Occipital lobe (tissue), 2 donors: ENCODE measurements around the gene TRIM54. TPM values are rescaled to one million over a fixed set of nuclear protein-coding genes. Genes with fewer than 3 reads are reported as not detected.

Source experiments
- DNase-seq: peaks from one replicate; lab custom pipeline; 2025; lab: John Stamatoyannopoulos, UW
- total RNA-seq: library from RNA; depleted of rRNA; stranded (reverse); fragments of >200 nt; gene quantifications from one replicate; pipeline ENCODE4 v1.2.3, GENCODE V29; 2014

The TRIM54 gene, protein sequence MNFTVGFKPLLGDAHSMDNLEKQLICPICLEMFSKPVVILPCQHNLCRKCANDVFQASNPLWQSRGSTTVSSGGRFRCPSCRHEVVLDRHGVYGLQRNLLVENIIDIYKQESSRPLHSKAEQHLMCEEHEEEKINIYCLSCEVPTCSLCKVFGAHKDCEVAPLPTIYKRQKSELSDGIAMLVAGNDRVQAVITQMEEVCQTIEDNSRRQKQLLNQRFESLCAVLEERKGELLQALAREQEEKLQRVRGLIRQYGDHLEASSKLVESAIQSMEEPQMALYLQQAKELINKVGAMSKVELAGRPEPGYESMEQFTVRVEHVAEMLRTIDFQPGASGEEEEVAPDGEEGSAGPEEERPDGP
- total RNA-seq = not detected

GRCh38 chr2:27281855-27282559 lies at the start of gene TRIM54:
TRIM54 (plus strand) TSS chr2:27282429; CDS start chr2:27282732, 303 bp downstream.
- no peak for DNase-seq

- no peak for DNase-seq
Observed at GRCh38 chr2:27233341-27233740, 48.9 kb upstream of the TRIM54 start.

DNA sequence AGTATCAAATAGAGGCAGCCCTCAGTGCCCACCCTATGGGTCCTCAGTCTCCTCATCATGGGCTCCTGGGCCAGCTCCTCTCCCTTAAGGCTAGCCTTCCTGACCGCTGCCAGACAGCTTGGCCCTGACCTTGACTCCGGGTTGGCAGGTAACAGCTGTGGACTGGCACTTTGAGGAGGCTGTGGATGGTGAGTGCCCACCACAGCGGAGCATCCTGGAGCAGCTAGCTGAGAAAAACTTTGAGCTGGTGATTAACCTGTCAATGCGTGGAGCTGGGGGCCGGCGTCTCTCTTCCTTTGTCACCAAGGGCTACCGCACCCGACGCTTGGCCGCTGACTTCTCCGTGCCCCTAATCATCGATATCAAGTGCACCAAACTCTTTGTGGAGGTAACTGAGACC lies 46.1 kb upstream of the TRIM54 start:
- DNase-seq = no peak

- no peak for DNase-seq
Observed at GRCh38 chr2:27236626-27237025, 45.6 kb upstream of the TRIM54 start.

DNA sequence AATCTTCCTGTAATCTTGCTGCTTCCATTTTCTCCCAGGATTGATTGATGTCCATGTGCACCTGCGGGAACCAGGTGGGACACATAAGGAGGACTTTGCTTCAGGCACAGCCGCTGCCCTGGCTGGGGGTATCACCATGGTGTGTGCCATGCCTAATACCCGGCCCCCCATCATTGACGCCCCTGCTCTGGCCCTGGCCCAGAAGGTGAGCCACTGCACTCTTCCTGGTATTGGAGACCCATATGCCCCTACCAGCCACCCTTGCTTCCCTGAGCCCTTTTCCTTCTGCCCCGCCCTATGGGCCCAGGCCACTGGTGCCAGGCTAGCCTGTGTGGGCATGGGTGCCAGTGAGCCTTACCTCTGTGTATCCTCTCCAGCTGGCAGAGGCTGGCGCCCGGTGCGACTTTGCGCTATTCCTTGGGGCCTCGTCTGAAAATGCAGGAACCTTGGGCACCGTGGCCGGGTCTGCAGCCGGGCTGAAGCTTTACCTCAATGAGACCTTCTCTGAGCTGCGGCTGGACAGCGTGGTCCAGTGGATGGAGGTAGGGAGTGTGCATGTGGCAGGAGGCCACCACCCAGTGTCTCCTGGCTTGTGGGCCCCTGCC lies 44.8 kb upstream of the TRIM54 start:
- DNase-seq = no peak

- DNase-seq = no peak
Observed at GRCh38 chr2:27238976-27239375, 43.3 kb upstream of the TRIM54 start.

DNA sequence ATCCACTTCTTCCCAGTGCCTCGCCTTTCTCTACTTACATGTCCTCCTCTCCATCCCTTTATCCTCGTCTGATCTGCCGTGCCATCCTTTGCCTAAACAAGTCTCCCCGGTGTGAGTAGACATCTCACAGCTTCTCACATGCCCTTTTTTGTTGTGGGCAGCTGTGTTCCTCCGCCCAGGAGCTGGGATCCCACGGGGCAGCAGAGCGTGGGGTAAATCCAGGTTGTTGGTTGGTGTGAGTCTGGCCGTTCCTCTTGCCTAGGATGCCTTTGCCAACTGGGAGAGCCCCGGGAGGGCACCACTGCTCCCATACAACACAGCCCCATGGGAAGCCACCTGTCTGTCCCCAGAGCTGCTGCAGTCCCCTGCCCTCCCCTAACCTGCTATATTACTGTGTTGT lies 41.8 kb upstream of the TRIM54 start:
- no peak for DNase-seq

DNA sequence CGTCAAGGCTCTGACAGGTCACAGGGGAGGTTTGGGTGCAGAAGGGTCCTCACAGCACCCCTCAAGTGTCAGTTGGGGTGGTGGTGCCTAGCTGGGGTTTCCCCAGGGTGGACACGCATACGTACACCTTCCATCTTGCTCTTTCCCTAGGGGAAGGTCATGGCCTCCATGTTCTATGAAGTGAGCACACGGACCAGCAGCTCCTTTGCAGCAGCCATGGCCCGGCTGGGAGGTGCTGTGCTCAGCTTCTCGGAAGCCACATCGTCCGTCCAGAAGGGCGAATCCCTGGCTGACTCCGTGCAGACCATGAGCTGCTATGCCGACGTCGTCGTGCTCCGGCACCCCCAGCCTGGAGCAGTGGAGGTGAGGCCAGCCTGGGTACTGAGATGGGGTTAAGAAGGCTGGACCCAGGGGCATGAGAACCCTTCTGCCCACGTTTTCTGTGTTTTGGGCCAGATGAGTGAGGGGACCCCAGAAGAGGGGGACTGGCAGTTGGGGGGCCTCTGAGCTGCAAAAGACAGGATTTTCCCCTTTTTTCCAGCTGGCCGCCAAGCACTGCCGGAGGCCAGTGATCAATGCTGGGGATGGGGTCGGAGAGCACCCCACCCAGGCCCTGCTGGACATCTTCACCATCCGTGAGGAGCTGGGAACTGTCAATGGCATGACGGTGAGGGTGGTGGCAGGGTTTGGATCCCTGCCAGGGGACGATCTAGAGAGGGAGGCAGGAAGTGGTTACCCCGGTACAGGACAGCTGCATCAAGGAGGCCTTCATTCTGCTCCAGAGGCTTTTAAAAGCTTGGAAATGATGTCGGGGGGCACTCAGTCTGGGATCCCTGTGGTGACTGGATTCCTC lies 40.2 kb upstream of the TRIM54 start:
- no peak for DNase-seq

- no peak for DNase-seq
Observed at GRCh38 chr2:27242614-27242951, 39.6 kb upstream of the TRIM54 start.

- no peak for DNase-seq
Observed at GRCh38 chr2:27243391-27244130, 38.7 kb upstream of the TRIM54 start.

DNA sequence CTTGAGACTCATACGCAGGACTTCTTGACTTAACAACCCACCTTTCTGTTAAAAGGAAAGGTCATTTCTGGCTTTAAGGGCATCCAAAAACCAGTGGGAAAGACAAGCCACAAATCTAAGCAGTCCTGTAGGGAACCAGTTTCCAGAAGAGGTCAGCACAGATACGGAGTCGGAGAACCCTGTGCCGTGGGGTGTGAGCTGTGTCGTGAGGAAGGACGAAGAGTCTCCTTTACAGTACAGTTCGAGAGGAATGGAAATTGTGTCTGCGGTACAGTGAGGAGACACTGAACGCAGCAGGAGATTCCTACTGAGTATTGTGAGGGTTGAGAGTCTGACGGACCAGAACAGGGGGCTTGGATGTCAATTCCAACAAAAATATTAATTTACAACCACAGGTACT lies 37.1 kb upstream of the TRIM54 start:
- DNase-seq = no peak

GRCh38 chr2:27245626-27246025 lies 36.6 kb upstream of the TRIM54 start:
- DNase-seq = no peak

DNA sequence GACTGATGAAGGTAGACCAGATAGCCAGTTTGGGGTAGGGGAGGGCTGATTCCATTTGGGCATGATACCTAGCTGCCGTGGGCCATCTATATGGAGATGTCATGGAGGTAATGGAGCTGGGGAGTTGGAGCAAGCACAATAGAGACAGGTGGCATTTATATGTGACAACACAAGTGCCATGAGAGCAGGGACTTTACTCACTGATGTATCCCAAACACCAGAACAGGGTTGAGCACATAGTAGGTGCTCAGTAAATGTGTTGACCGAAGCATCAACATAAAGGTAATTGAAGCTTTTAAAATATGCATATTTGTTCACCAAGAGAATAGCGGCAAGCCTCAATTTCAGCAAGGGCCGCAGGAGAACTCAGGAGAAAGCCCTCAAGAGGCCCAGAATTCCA lies 34.3 kb upstream of the TRIM54 start:
- DNase-seq = no peak

- DNase-seq = no peak
Observed at GRCh38 chr2:27249159-27249890, 32.9 kb upstream of the TRIM54 start.

DNA sequence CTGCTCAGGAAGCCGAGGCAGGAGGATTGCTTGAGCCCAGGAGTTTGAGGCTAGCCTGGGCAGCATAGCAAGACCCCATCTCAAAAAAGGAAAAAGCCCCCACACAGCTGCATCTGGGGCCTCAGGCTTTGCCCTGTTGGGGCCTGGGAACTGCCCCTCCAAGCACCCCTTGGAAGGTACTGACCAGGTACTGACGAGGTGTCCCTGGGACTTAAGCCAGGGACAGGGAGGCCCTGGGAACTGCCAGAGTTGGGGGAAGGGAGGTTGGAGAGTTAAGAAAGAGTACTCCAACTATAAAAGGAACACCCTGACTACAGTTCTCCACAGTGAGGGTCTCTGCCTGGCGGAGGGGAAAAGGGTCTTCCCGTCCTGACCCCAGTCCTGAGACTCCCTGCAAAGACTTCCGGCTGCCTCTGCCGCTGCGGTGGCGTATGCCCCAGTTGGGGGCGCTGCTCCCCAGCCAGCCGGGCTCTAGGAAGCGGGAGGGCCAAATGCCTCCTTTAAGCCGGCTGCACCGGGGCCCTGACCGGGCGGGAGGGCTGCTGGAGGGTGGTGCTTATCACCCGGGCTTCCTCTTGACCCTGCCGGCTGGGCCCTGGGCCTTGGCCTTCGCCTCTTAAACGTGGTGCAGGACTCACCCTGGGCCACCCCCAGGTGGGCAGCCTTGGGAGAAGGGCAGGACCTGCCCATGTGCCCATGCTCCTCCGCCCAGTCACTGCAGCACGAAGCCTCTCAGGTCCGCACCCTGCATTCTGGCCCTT lies 32.2 kb upstream of the TRIM54 start:
- no peak for DNase-seq

DNA sequence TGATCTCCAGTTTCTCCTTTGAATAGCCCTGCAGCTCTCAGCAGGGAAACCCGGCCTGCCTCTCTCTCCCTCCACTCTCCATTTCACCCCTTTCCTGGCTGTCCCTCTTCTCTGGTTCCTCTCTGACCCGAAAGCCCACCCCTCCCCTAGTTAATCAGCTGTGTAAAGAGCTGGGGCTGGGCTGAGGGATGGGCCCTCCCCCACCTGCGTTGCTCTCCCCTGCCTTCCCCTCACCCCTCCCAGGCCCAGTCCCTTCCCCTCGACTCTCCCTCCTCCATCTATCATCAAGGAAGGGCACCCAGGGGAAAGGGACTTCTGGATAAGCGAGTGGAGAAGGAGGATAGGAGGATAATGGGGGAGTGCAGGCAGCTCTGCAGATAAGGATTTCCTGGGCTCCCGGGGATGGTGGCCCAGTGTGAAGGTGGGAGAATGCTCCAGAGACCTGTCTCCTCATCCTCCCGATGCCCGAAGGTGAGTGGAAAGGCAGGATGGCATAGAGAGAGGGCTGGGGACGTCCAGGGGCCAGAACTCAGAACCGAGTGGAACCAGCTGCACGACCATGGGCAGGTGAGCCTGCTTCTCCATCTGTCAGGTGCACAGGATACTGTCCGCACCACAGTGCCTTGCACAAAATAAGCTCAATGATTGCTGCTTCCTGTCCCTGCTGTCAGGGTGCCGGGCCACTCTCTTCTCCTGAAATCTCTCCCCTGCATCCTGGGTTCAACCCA lies 31.4 kb upstream of the TRIM54 start:
- no peak for DNase-seq

DNA sequence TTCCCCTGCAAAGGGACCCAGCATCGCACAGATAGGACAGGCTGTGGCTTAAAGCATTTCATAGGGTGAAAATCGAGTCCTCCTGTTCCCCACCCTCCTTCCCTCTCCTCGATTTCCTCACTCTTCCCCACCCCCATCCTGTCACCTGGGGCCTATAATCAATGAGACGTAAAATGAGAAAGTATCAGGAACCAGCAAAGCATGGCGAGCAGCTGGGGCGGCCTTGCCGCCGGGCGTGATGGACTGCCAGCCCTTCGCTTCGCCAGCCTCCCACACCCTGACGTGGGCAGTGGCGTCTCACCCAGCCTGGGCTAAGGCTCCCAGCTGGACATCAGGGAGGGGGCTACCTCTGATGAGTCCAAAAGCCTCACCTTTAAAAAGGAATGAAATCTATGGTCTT lies 30.5 kb upstream of the TRIM54 start:
- no peak for DNase-seq

- DNase-seq = no peak
Observed at GRCh38 chr2:27255187-27255586, 27.0 kb upstream of the TRIM54 start.

DNA sequence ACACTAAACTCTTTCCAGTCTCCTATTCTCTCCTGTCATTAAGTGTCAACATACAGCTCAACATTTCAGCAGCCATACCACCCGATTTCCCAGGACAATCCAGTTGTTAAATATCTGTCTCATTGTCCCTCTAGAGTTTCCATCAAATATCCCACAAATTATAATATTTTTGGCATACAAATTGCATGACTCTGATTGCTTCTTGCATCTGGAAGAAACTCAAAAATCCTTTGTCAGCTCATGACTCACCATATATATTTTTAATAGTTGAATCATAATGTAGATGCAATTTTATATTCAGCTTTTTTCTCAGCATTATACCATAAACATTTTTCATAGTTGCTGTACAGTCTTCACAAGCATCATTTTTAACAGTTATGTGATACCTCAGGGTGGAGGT lies 26.6 kb upstream of the TRIM54 start:
- DNase-seq = no peak
